OCI-LY7 (cell line): Measurements from ENCODE around the gene CYB5R3. TPM values are rescaled to one million over a fixed set of nuclear protein-coding genes. Genes with fewer than 3 reads are reported as not detected.

Experiments
- BruUV-seq: library from RNA; stranded (reverse); fragments of 400-500 nt; replicated peaks from 2 replicates; lab custom pipeline; 2021; lab: Mats Ljungman, UMichigan
- CTCF ChIA-PET: fragments of 300-600 bp; sonication (Branson Sonifier 250); formaldehyde crosslinking; loops from one replicate; lab custom pipeline; 2022; ENCODE audit warnings: antibody characterized with exemption; ENCODE audit not compliant: unreplicated experiment; lab: Charles Lee
- POLR2A ChIA-PET: fragments of 300-600 bp; sonication (Branson Sonifier 250); formaldehyde crosslinking; loops from one replicate; lab custom pipeline; 2022; ENCODE audit warnings: antibody characterized with exemption; lab: Charles Lee
- DNase-seq: peaks from one replicate; pipeline ENCODE4 v3.0.0-alpha.2; 2015; ENCODE audit warnings: low spot score
- H2AFZ ChIP-seq: fragments of 200-600 bp; sonication (generic), shearing (Covaris generic); 2 replicates; pipeline ENCODE4 v1.6.1; 2014; ENCODE audit warnings: mild to moderate bottlenecking, antibody characterized with exemption, low read length, moderate library complexity
- H3K27ac ChIP-seq: fragments of 200-600 bp; sonication (generic); 2 replicates; pipeline ENCODE4 v1.5.1; 2014; ENCODE audit warnings: mixed run types, low read depth, mild to moderate bottlenecking, moderate library complexity, low read length, inconsistent platforms; ENCODE audit not compliant: poor library complexity, severe bottlenecking
- H3K36me3 ChIP-seq: fragments of 200-600 bp; sonication (generic); 2 replicates; pipeline ENCODE4 v1.6.1; 2014; ENCODE audit warnings: mild to moderate bottlenecking, antibody characterized with exemption, low read length, moderate library complexity, mixed read lengths; ENCODE audit not compliant: insufficient read depth
- H3K4me1 ChIP-seq: fragments of 200-600 bp; sonication (generic); 2 replicates; pipeline ENCODE4 v1.5.1; 2014; ENCODE audit warnings: mild to moderate bottlenecking, low read length; ENCODE audit not compliant: insufficient read depth, poor library complexity, severe bottlenecking
- H3K4me2 ChIP-seq: fragments of 200-600 bp; sonication (generic); 2 replicates; pipeline ENCODE4 v1.6.1; 2014; ENCODE audit warnings: mild to moderate bottlenecking, low read length
- H3K4me3 ChIP-seq: fragments of 200-600 bp; sonication (generic); 2 replicates; pipeline ENCODE4 v1.5.1; 2014; ENCODE audit warnings: mild to moderate bottlenecking, low read depth, low read length; ENCODE audit not compliant: poor library complexity, severe bottlenecking
- H3K79me2 ChIP-seq: fragments of 200-600 bp; sonication (generic); 2 replicates; pipeline ENCODE4 v1.6.1; 2016; ENCODE audit warnings: low read depth, mild to moderate bottlenecking, low read length, moderate library complexity, mixed read lengths; ENCODE audit not compliant: insufficient read depth
- H3K9me2 ChIP-seq: fragments of 200-600 bp; sonication (generic); 2 replicates; pipeline ENCODE4 v1.6.1; 2016; ENCODE audit warnings: mild to moderate bottlenecking, low read length, mixed read lengths; ENCODE audit not compliant: insufficient read depth
- H3K9me3 ChIP-seq: fragments of 200-600 bp; sonication (generic); 2 replicates; pipeline ENCODE4 v1.6.1; 2014; ENCODE audit warnings: mild to moderate bottlenecking, mixed run types, low read length, mixed read lengths
- H4K20me1 ChIP-seq: fragments of 200-600 bp; sonication (generic); 2 replicates; pipeline ENCODE4 v1.6.1; 2014; ENCODE audit warnings: mild to moderate bottlenecking, antibody characterized with exemption, low read length, moderate library complexity, mixed read lengths; ENCODE audit not compliant: insufficient read depth
- CTCF ChIP-seq: fragments of 200-600 bp; sonication (generic); conservative IDR thresholded peaks from 2 replicates; pipeline ENCODE4 v1.5.1; 2014; ENCODE audit warnings: mild to moderate bottlenecking, antibody characterized with exemption, low read length, moderate library complexity, mixed read lengths
- EZH2phosphoT487 ChIP-seq: fragments of 200-600 bp; sonication (generic); IDR thresholded peaks from 2 replicates; pipeline ENCODE4 v1.6.1; 2018; ENCODE audit warnings: low read depth, borderline replicate concordance, mild to moderate bottlenecking, mixed run types, antibody characterized with exemption, low read length, moderate library complexity, mixed read lengths
- intact Hi-C: fragments of 100-400 bp; cut with micrococcal nuclease; formaldehyde crosslinking; loops from one replicate; pipeline ENCODE4 v1.10.0; 2022; ENCODE audit not compliant: unreplicated experiment
- total RNA-seq, 2 experiments: library from RNA; depleted of rRNA in 1 of 2; stranded (reverse); fragments of >200 nt in 1 of 2; shearing (Covaris generic) in 1 of 2; gene quantifications; 2 replicates each; pipeline ENCODE4 v1.2.3, GENCODE V29; 2014 to 2022

CYB5R3 gene
- total RNA-seq, 2 experiments from 2014 or later = 38.0 to 68.9 TPM

DNA sequence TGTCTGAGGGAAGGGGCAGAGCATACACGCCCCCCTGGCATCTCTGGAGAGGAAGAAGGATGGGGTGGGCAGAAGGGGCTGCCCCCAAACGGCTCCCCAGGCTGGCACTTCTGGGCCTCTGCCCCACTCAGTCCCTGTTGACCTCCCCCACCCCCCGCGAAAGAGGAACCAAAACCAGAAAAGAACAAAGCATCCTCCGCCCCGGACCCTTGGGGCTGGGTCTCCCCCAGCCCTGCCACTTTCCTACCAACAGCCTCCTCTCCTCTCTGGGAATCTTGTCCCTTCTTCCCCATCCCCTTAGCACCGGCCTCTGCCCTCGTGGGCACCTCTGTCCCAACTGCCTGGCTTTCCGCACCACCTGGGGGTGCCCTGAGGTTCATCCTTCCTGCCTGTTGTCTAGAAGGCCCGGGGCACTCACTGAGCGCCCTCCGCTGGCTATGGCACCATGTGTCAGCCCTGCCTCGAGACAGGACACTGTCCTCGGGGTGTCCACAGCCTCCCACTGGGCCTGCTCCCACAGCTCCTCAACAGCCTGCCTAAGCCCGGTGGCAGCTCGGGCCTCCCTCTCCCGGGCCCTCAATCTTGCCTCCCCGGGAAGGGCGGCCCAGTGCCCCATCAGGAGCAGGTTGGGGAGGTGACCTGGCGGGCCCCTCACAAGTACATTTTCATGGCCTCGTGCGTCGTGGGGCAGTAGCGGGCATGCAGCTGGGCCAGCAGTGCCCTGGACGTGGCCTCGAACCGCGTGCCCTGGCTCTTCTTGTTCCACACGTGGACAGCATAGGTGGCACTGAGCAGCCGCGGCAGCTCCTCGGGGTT lies 43.3 kb upstream of the CYB5R3 start:
- H3K4me3 ChIP-seq = peak overlapping the region; percentile 49
- no peaks in the 10 kb centered on the region for H4K20me1 ChIP-seq
- no TSS peak for BruUV-seq
- DNase-seq = peak; percentile 72
- H3K36me3 ChIP-seq = peaks cover 75% of the 10 kb centered on the region
- no peak overlapping the region for H2AFZ ChIP-seq
- H3K4me2 ChIP-seq = peak overlapping the region; percentile 90
- H3K27ac ChIP-seq = peak overlapping the region; percentile 62
- POLR2A ChIA-PET = no interaction called here
- TF ChIP-seq EZH2phosphoT487 = no peak
- peak; percentile 89 for TF ChIP-seq CTCF
- H3K9me2 ChIP-seq = no peaks in the 10 kb centered on the region
- peaks cover 57% of the 10 kb centered on the region for H3K4me1 ChIP-seq
- no peaks in the 10 kb centered on the region for H3K9me3 ChIP-seq
- intact Hi-C loops = loop anchor here (1.0 kb wide), 2 partner anchors 30 to 71 kb away; no protein-coding TSS in a partner anchor
- H3K79me2 ChIP-seq = peaks cover 37% of the 10 kb centered on the region; the same call in 1 of the 2 replicates
- CTCF ChIA-PET = no interaction called here

GRCh38 chr22:42691440-42691839 lies 42.2 kb upstream of the CYB5R3 start:
- H3K9me3 ChIP-seq = no peaks in the 10 kb centered on the region
- H3K27ac ChIP-seq = peak overlapping the region; percentile 62
- no peak overlapping the region for H2AFZ ChIP-seq
- intact Hi-C loops = no loop called here
- DNase-seq = no peak
- H3K4me3 ChIP-seq = no peak overlapping the region
- CTCF ChIA-PET = no interaction called here
- no peak for TF ChIP-seq EZH2phosphoT487
- no peak for TF ChIP-seq CTCF
- peak overlapping the region; percentile 90 for H3K4me2 ChIP-seq
- POLR2A ChIA-PET = no interaction called here
- H3K9me2 ChIP-seq = no peaks in the 10 kb centered on the region
- peaks cover 53% of the 10 kb centered on the region for H3K4me1 ChIP-seq
- peaks cover 75% of the 10 kb centered on the region for H3K36me3 ChIP-seq
- BruUV-seq = no TSS peak
- H3K79me2 ChIP-seq = peaks cover 28% of the 10 kb centered on the region; the same call in 1 of the 2 replicates
- no peaks in the 10 kb centered on the region for H4K20me1 ChIP-seq
